RWPE1 (cell line): ENCODE results near the gene OLFM2.
"Not testable (repeated sequence)": the region's sequence is repeated elsewhere in the genome, so short reads cannot be mapped to it uniquely, and the experiment has no call there.

ENCODE experiments used
- CTCF ChIA-PET: fragments of 350-600 bp; sonication (Branson Sonifier 250); formaldehyde crosslinking; extraction: SDS; loops from one replicate; lab custom pipeline; 2021; lab: Yijun Ruan, JAX
- POLR2A ChIA-PET: fragments of 400-600 bp; formaldehyde crosslinking; extraction: SDS; loops from one replicate; lab custom pipeline; 2020; ENCODE audit warnings: antibody characterized with exemption; ENCODE audit not compliant: low non-redundant PET; lab: Yijun Ruan, JAX
- DNase-seq: peaks from one replicate; pipeline ENCODE4 v3.0.0; 2012; ENCODE audit warnings: low spot score
- H3K27ac ChIP-seq: fragments of 450-650 bp; 2 replicates; pipeline ENCODE4 v1.5.1; 2017
- CTCF ChIP-seq: fragments of 450-650 bp; conservative IDR thresholded peaks from 2 replicates; pipeline ENCODE4 v1.5.1; 2017; ENCODE audit warnings: low read depth, mild to moderate bottlenecking

Gene OLFM2

GRCh38 chr19:9958379-9958821, 22.1 kb upstream of the OLFM2 start:
- DNase-seq = no peak
- CTCF ChIA-PET = interaction anchor here (0.6 to 1.1 kb wide), 3 partner anchors 15 to 401 kb away, joined by 3 to 6 read pairs (median 4); no protein-coding TSS in a partner anchor
- TF ChIP-seq CTCF = no peak
- POLR2A ChIA-PET = no interaction called here
- H3K27ac ChIP-seq = no peak overlapping the region

- POLR2A ChIA-PET = no interaction called here
- H3K27ac ChIP-seq = no peak overlapping the region
- TF ChIP-seq CTCF = no peak
- CTCF ChIA-PET = no interaction called here
- no peak for DNase-seq
Observed at GRCh38 chr19:9956956-9957355, 20.6 kb upstream of the OLFM2 start.

GRCh38 chr19:9953802-9954542, 17.7 kb upstream of the OLFM2 start:
- POLR2A ChIA-PET = no interaction called here
- CTCF ChIA-PET = no interaction called here
- no peak for TF ChIP-seq CTCF
- H3K27ac ChIP-seq = no peak overlapping the region
- no peak for DNase-seq

GRCh38 chr19:9952276-9952675, 16.0 kb upstream of the OLFM2 start:
- no peak overlapping the region for H3K27ac ChIP-seq
- ChIA-PET POLR2A (no interaction called here), CTCF (no interaction called here)
- TF ChIP-seq CTCF = no peak
- DNase-seq = no peak

GRCh38 chr19:9947441-9947840, 11.1 kb upstream of the OLFM2 start:
- CTCF ChIA-PET = no interaction called here
- POLR2A ChIA-PET = no interaction called here
- DNase-seq = no peak
- no peak overlapping the region for H3K27ac ChIP-seq
- TF ChIP-seq CTCF = no peak

GRCh38 chr19:9946528-9947125, 10.3 kb upstream of the OLFM2 start:
- CTCF ChIA-PET = interaction anchor here (1.0 kb wide), 1 partner anchor 99 kb away, joined by 4 read pairs; no protein-coding TSS in a partner anchor
- DNase-seq, POLR2A ChIA-PET: not testable (repeated sequence)
- peak overlapping the region; percentile 83 for H3K27ac ChIP-seq
